ENCODE data around the gene TMEM140.

TMEM140 gene

GRCh38 chr7:135181261-135181928, 33.5 kb downstream of the TMEM140 start:
- no peak overlapping the region for H3K4me3 ChIP-seq (ENCODE audit: severe bottlenecking)
- peaks cover 64% of the 10 kb centered on the region for H3K36me3 ChIP-seq (ENCODE audit: low read depth)
- no peaks in the 10 kb centered on the region for H3K27me3 ChIP-seq (ENCODE audit: insufficient read depth, poor library complexity, severe bottlenecking)
- H3K4me1 ChIP-seq (ENCODE audit: insufficient read depth, poor library complexity, severe bottlenecking): peaks cover 18% of the 10 kb centered on the region
- ATAC-seq (ENCODE audit: low read depth) (no peak), DNase-seq (ENCODE audit: low spot score) (no peak)
- no peak for TF ChIP-seq CTCF (IDR thresholded peaks at IDR 0.05; ENCODE audit: poor library complexity, severe bottlenecking)
- no peak overlapping the region for H3K27ac ChIP-seq (ENCODE audit: poor library complexity, severe bottlenecking)
- H3K9me3 ChIP-seq (ENCODE audit: severe bottlenecking): peaks cover 19% of the 10 kb centered on the region

- ATAC-seq (ENCODE audit: low read depth): no peak
- H3K27me3 ChIP-seq (ENCODE audit: insufficient read depth, poor library complexity, severe bottlenecking): no peaks in the 10 kb centered on the region
- no peak overlapping the region for H3K27ac ChIP-seq (ENCODE audit: poor library complexity, severe bottlenecking)
- DNase-seq (ENCODE audit: low spot score): no peak
- H3K36me3 ChIP-seq (ENCODE audit: low read depth): peaks cover 67% of the 10 kb centered on the region
- no peak for TF ChIP-seq CTCF (IDR thresholded peaks at IDR 0.05; ENCODE audit: poor library complexity, severe bottlenecking)
- H3K4me3 ChIP-seq (ENCODE audit: severe bottlenecking): no peak overlapping the region
- peaks cover 19% of the 10 kb centered on the region for H3K9me3 ChIP-seq (ENCODE audit: severe bottlenecking)
- H3K4me1 ChIP-seq (ENCODE audit: insufficient read depth, poor library complexity, severe bottlenecking): peaks cover 11% of the 10 kb centered on the region
Observed at GRCh38 chr7:135181929-135182678, 34.2 kb downstream of the TMEM140 start.

GRCh38 chr7:135183478-135183877, 35.6 kb downstream of the TMEM140 start:
- no peak for TF ChIP-seq CTCF (IDR thresholded peaks at IDR 0.05; ENCODE audit: poor library complexity, severe bottlenecking)
- H3K4me1 ChIP-seq (ENCODE audit: insufficient read depth, poor library complexity, severe bottlenecking): no peaks in the 10 kb centered on the region
- no peak overlapping the region for H3K27ac ChIP-seq (ENCODE audit: poor library complexity, severe bottlenecking)
- DNase-seq (ENCODE audit: low spot score) (no peak), ATAC-seq (ENCODE audit: low read depth) (no peak)
- peaks cover 19% of the 10 kb centered on the region for H3K9me3 ChIP-seq (ENCODE audit: severe bottlenecking)
- no peak overlapping the region for H3K4me3 ChIP-seq (ENCODE audit: severe bottlenecking)
- peaks cover 73% of the 10 kb centered on the region for H3K36me3 ChIP-seq (ENCODE audit: low read depth)
- no peaks in the 10 kb centered on the region for H3K27me3 ChIP-seq (ENCODE audit: insufficient read depth, poor library complexity, severe bottlenecking)

- Histone ChIP-seq H3K4me1 (ENCODE audit: insufficient read depth, poor library complexity, severe bottlenecking) (no peaks in the 10 kb centered on the region), H3K36me3 (ENCODE audit: low read depth) (peaks cover 73% of the 10 kb centered on the region), H3K4me3 (ENCODE audit: severe bottlenecking) (no peak overlapping the region), H3K27ac (ENCODE audit: poor library complexity, severe bottlenecking) (no peak overlapping the region), H3K9me3 (ENCODE audit: severe bottlenecking) (peaks cover 19% of the 10 kb centered on the region), H3K27me3 (ENCODE audit: insufficient read depth, poor library complexity, severe bottlenecking) (no peaks in the 10 kb centered on the region)
- DNase-seq (ENCODE audit: low spot score): no peak
- ATAC-seq (ENCODE audit: low read depth): no peak
- TF ChIP-seq CTCF (IDR thresholded peaks at IDR 0.05; ENCODE audit: poor library complexity, severe bottlenecking): no peak
Observed at GRCh38 chr7:135184254-135184841, 36.5 kb downstream of the TMEM140 start.
